Hepatocyte (in vitro differentiated cells): ENCODE measurements around the gene DLGAP5.

Experiments
- EZH2 ChIP-seq: fragments of 200-600 bp; sonication (generic); IDR thresholded peaks from 2 replicates; pipeline ENCODE4 v1.6.1; 2016; ENCODE audit warnings: antibody characterized with exemption, mild to moderate bottlenecking, borderline replicate concordance
- EZH2phosphoT487 ChIP-seq: fragments of 200-600 bp; sonication (generic); IDR thresholded peaks from one replicate; pipeline ENCODE4 v1.6.1; 2018; ENCODE audit warnings: antibody characterized with exemption, mild to moderate bottlenecking, low read depth, moderate library complexity; ENCODE audit not compliant: unreplicated experiment, severe bottlenecking

GRCh38 chr14:55238019-55238680, 46.8 kb upstream of the DLGAP5 start:
- TF ChIP-seq EZH2phosphoT487 (no peak), EZH2 (no peak)
